ENCODE results near the gene ARSJ. TPM values are rescaled to one million over a fixed set of nuclear protein-coding genes. Genes with fewer than 3 reads are reported as not detected.

Gene ARSJ
- total RNA-seq, 1 experiment from 2014 or later: 4.6 TPM

GRCh38 chr4:113874480-113874879 lies 105.0 kb downstream of the ARSJ start:
- Histone ChIP-seq H3K9me3 (ENCODE audit: low read depth, low read length, poor library complexity, severe bottlenecking) (no peaks in the 10 kb centered on the region), H3K27ac (ENCODE audit: low read depth, low read length, poor library complexity, severe bottlenecking) (no peak overlapping the region), H3K36me3 (ENCODE audit: insufficient read depth, low read length, poor library complexity, severe bottlenecking) (no peaks in the 10 kb centered on the region), H3K4me1 (ENCODE audit: insufficient read depth, low read length, poor library complexity, severe bottlenecking) (no peaks in the 10 kb centered on the region), H3K4me3 (ENCODE audit: low read depth, low read length, poor library complexity, severe bottlenecking) (no peak overlapping the region), H3K27me3 (replicated peaks; ENCODE audit: insufficient read depth, low read depth, low read length, poor library complexity) (no peaks in the 10 kb centered on the region)
- no TSS peak for BruUV-seq (replicated peaks)
- ChIA-PET POLR2A (ENCODE audit: low non-redundant PET) (no interaction called here), CTCF (no interaction called here)
- intact Hi-C loops (cut with micrococcal nuclease; ENCODE audit: unreplicated experiment): no loop called here
- no peak for TF ChIP-seq CTCF (conservative IDR thresholded peaks at IDR 0.05; ENCODE audit: low read depth, low read length)
- TF ChIP-seq EZH2 (IDR thresholded peaks at IDR 0.05; ENCODE audit: borderline replicate concordance, low read depth, low read length, poor library complexity, severe bottlenecking): no peak
- no peak for DNase-seq (ENCODE audit: low spot score)

- TF ChIP-seq CTCF (conservative IDR thresholded peaks at IDR 0.05; ENCODE audit: low read depth, low read length) (no peak), EZH2 (IDR thresholded peaks at IDR 0.05; ENCODE audit: borderline replicate concordance, low read depth, low read length, poor library complexity, severe bottlenecking) (no peak)
- POLR2A ChIA-PET (ENCODE audit: low non-redundant PET): no interaction called here
- H3K27me3 ChIP-seq (replicated peaks; ENCODE audit: insufficient read depth, low read depth, low read length, poor library complexity): no peaks in the 10 kb centered on the region
- DNase-seq (ENCODE audit: low spot score): no peak
- H3K4me1 ChIP-seq (ENCODE audit: insufficient read depth, low read length, poor library complexity, severe bottlenecking): no peaks in the 10 kb centered on the region
- no peak overlapping the region for H3K4me3 ChIP-seq (ENCODE audit: low read depth, low read length, poor library complexity, severe bottlenecking)
- CTCF ChIA-PET: no interaction called here
- H3K9me3 ChIP-seq (ENCODE audit: low read depth, low read length, poor library complexity, severe bottlenecking): no peaks in the 10 kb centered on the region
- BruUV-seq (replicated peaks): no TSS peak
- intact Hi-C loops (cut with micrococcal nuclease; ENCODE audit: unreplicated experiment): no loop called here
- no peaks in the 10 kb centered on the region for H3K36me3 ChIP-seq (ENCODE audit: insufficient read depth, low read length, poor library complexity, severe bottlenecking)
- no peak overlapping the region for H3K27ac ChIP-seq (ENCODE audit: low read depth, low read length, poor library complexity, severe bottlenecking)
Observed at GRCh38 chr4:113873508-113873907, 105.9 kb downstream of the ARSJ start.

GRCh38 chr4:113872426-113873260 lies 106.8 kb downstream of the ARSJ start:
- Histone ChIP-seq H3K4me3 (ENCODE audit: low read depth, low read length, poor library complexity, severe bottlenecking) (no peak overlapping the region), H3K27me3 (replicated peaks; ENCODE audit: insufficient read depth, low read depth, low read length, poor library complexity) (no peaks in the 10 kb centered on the region), H3K4me1 (ENCODE audit: insufficient read depth, low read length, poor library complexity, severe bottlenecking) (no peaks in the 10 kb centered on the region), H3K9me3 (ENCODE audit: low read depth, low read length, poor library complexity, severe bottlenecking) (no peaks in the 10 kb centered on the region), H3K27ac (ENCODE audit: low read depth, low read length, poor library complexity, severe bottlenecking) (no peak overlapping the region), H3K36me3 (ENCODE audit: insufficient read depth, low read length, poor library complexity, severe bottlenecking) (no peaks in the 10 kb centered on the region)
- no TSS peak for BruUV-seq (replicated peaks)
- intact Hi-C loops (cut with micrococcal nuclease; ENCODE audit: unreplicated experiment): no loop called here
- no peak for DNase-seq (ENCODE audit: low spot score)
- ChIA-PET CTCF (no interaction called here), POLR2A (ENCODE audit: low non-redundant PET) (no interaction called here)
- TF ChIP-seq CTCF (conservative IDR thresholded peaks at IDR 0.05; ENCODE audit: low read depth, low read length): no peak
- TF ChIP-seq EZH2 (IDR thresholded peaks at IDR 0.05; ENCODE audit: borderline replicate concordance, low read depth, low read length, poor library complexity, severe bottlenecking): no peak
